ENCODE measurements around the gene C1QTNF6. TPM values are rescaled to one million over a fixed set of nuclear protein-coding genes. Genes with fewer than 3 reads are reported as not detected.

Gene C1QTNF6
- total RNA-seq, 4 donors from 2014 or later = 1.7 to 4.8 (median 3.6) TPM

- Histone ChIP-seq H3K4me3 (replicated peaks in 1 of 3) (no peak overlapping the region), H3K36me3 (no peaks in the 10 kb centered on the region), H3K9me3 (no peaks in the 10 kb centered on the region), H3K4me1 (peaks cover 0 to 7% of the 10 kb centered on the region in 2 donors), H3K27me3 (no peaks in the 10 kb centered on the region), H3K27ac (no peak overlapping the region)
- 85 to 86% methylated on average over 15 to 16 of the region's 17 CpGs for WGBS, 2 donors
- TF ChIP-seq POLR2A (IDR thresholded peaks at IDR 0.05) (no peak), CTCF (IDR thresholded peaks at IDR 0.05) (no peak)
- DNase-seq = no peak
- intact Hi-C loops (cut with DNase I) = no loop called here
Measured at GRCh38 chr22:37148742-37149665, 39.0 kb downstream of the C1QTNF6 start.

GRCh38 chr22:37148031-37148651 lies 39.9 kb downstream of the C1QTNF6 start:
- intact Hi-C loops (cut with DNase I) = no loop called here
- Histone ChIP-seq H3K9me3 (no peaks in the 10 kb centered on the region), H3K4me1 (peaks cover 0 to 7% of the 10 kb centered on the region in 2 donors), H3K27ac (no peak overlapping the region), H3K36me3 (no peaks in the 10 kb centered on the region), H3K4me3 (replicated peaks in 1 of 3) (no peak overlapping the region), H3K27me3 (no peaks in the 10 kb centered on the region)
- TF ChIP-seq POLR2A (IDR thresholded peaks at IDR 0.05) (no peak), CTCF (IDR thresholded peaks at IDR 0.05) (no peak)
- WGBS, 2 donors = 72 to 78% methylated on average over 12 to 17 of the region's 17 CpGs
- DNase-seq = no peak

- Histone ChIP-seq H3K9me3 (no peaks in the 10 kb centered on the region), H3K27me3 (no peaks in the 10 kb centered on the region), H3K27ac (no peak overlapping the region), H3K4me3 (replicated peaks in 1 of 3) (no peak overlapping the region), H3K36me3 (no peaks in the 10 kb centered on the region), H3K4me1 (peaks cover 0 to 7% of the 10 kb centered on the region in 2 donors)
- intact Hi-C loops (cut with DNase I) = no loop called here
- 78 to 88% methylated on average over 8 to 12 of the region's 12 CpGs for WGBS, 2 donors
- no peak for TF ChIP-seq POLR2A (IDR thresholded peaks at IDR 0.05)
- TF ChIP-seq CTCF (IDR thresholded peaks at IDR 0.05) = no peak
- no peak for DNase-seq
Measured at GRCh38 chr22:37147186-37147990, 40.7 kb downstream of the C1QTNF6 start.

- Histone ChIP-seq H3K27me3 (no peaks in the 10 kb centered on the region), H3K4me3 (replicated peaks in 1 of 3) (no peak overlapping the region), H3K4me1 (peaks cover 0 to 7% of the 10 kb centered on the region in 2 donors), H3K36me3 (no peaks in the 10 kb centered on the region), H3K27ac (no peak overlapping the region), H3K9me3 (no peaks in the 10 kb centered on the region)
- TF ChIP-seq POLR2A (IDR thresholded peaks at IDR 0.05) (no peak), CTCF (IDR thresholded peaks at IDR 0.05) (no peak)
- 82 to 84% methylated on average over 14 to 16 of the region's 16 CpGs for WGBS, 2 donors
- DNase-seq = no peak
- intact Hi-C loops (cut with DNase I) = no loop called here
Measured at GRCh38 chr22:37146507-37147180, 41.4 kb downstream of the C1QTNF6 start.

Data from thyroid gland (tissue), 4 donors.